ENCODE results near the gene MPLKIP.
"Not testable (repeated sequence)": the region's sequence is repeated elsewhere in the genome, so short reads cannot be mapped to it uniquely, and the experiment has no call there.

DNA sequence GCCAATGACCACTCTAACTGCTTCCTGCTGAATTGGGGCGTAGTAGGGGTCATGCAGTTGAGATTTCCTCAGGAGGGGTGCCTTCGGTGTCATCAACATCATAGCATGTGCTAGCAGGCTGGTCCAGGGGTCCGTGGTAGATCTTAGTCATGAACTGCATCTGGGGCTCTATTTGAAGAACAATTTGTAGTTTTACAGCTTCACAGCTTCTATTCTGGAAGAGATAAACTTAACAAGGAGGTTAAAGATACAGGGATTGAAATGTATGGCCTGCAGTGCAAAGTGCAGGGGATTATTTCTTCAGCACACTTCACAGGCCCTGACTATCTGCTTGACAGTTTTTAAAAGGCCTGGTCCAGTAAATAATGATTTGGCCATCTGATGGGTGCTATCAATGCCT, 33.8 kb upstream of the MPLKIP start:
- TF ChIP-seq, protein P1, sequence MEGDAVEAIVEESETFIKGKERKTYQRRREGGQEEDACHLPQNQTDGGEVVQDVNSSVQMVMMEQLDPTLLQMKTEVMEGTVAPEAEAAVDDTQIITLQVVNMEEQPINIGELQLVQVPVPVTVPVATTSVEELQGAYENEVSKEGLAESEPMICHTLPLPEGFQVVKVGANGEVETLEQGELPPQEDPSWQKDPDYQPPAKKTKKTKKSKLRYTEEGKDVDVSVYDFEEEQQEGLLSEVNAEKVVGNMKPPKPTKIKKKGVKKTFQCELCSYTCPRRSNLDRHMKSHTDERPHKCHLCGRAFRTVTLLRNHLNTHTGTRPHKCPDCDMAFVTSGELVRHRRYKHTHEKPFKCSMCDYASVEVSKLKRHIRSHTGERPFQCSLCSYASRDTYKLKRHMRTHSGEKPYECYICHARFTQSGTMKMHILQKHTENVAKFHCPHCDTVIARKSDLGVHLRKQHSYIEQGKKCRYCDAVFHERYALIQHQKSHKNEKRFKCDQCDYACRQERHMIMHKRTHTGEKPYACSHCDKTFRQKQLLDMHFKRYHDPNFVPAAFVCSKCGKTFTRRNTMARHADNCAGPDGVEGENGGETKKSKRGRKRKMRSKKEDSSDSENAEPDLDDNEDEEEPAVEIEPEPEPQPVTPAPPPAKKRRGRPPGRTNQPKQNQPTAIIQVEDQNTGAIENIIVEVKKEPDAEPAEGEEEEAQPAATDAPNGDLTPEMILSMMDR (conservative IDR thresholded peaks at IDR 0.05): not testable (repeated sequence)
- not testable (repeated sequence) for TF ChIP-seq ZFX (IDR thresholded peaks at IDR 0.05)
